Bronchial epithelial cell (primary cell): ENCODE measurements around the gene ZGLP1. TPM values are rescaled to one million over a fixed set of nuclear protein-coding genes. Genes with fewer than 3 reads are reported as not detected.

Experiments
- DNase-seq: peaks from one replicate; pipeline ENCODE4 v3.0.0-alpha.2; 2010; ENCODE audit warnings: low read depth
- FAIRE-seq: peaks from 2 replicates; lab custom pipeline; 2011; peaks lifted over from hg19 to GRCh38; lab: Jason Lieb, UNC
- H3K27me3 ChIP-seq: 2 replicates; pipeline ENCODE4 v1.5.1; 2011; ENCODE audit warnings: low read length; ENCODE audit not compliant: control insufficient read depth, insufficient read depth
- H3K36me3 ChIP-seq: 2 replicates; pipeline ENCODE4 v1.5.1; 2011; ENCODE audit warnings: low read length; ENCODE audit not compliant: control insufficient read depth, insufficient read depth
- H3K4me3 ChIP-seq: 2 replicates; pipeline ENCODE4 v1.5.1; 2011; ENCODE audit warnings: mild to moderate bottlenecking, low read depth, low read length, control low read depth
- CTCF ChIP-seq: IDR thresholded peaks from 2 replicates; pipeline ENCODE4 v1.5.1; 2011; ENCODE audit warnings: mild to moderate bottlenecking, moderate library complexity, low read length, control low read depth, inconsistent platforms; ENCODE audit not compliant: insufficient read depth, severe bottlenecking
- total RNA-seq: library from RNA; depleted of rRNA; stranded (reverse); fragments of >200 nt; gene quantifications from 2 replicates; pipeline ENCODE4 v1.2.1, GENCODE V29; 2014

ZGLP1 gene
- total RNA-seq, 1 donor from 2014 or later = 0.53 TPM

- Histone ChIP-seq H3K27me3 (no peaks in the 10 kb centered on the region), H3K36me3 (no peaks in the 10 kb centered on the region), H3K4me3 (no peak overlapping the region)
- no peak for TF ChIP-seq CTCF
- DNase-seq = no peak
- FAIRE-seq = no peak
These were observed 25.9 kb upstream of the ZGLP1 start for GRCh38 chr19:10335352-10335985.

GRCh38 chr19:10334588-10335351 lies 25.2 kb upstream of the ZGLP1 start:
- no peak for FAIRE-seq
- H3K36me3 ChIP-seq = peaks cover 3% of the 10 kb centered on the region
- DNase-seq = peak; percentile 86
- no peaks in the 10 kb centered on the region for H3K27me3 ChIP-seq
- TF ChIP-seq CTCF = peak; percentile 18
- H3K4me3 ChIP-seq = peak overlapping the region; percentile 93

- FAIRE-seq = no peak
- no peak for DNase-seq
- no peak for TF ChIP-seq CTCF
- H3K27me3 ChIP-seq = no peaks in the 10 kb centered on the region
- peak overlapping the region; percentile 93 for H3K4me3 ChIP-seq
- H3K36me3 ChIP-seq = peaks cover 6% of the 10 kb centered on the region
These were observed 24.4 kb upstream of the ZGLP1 start for GRCh38 chr19:10333758-10334587.

GRCh38 chr19:10332965-10333757 lies 23.5 kb upstream of the ZGLP1 start, which contains the start of gene RAVER1:
TSS of gene RAVER1 (minus strand) at chr19:10333529. CDS start at chr19:10333507, 22 bp downstream.
- FAIRE-seq (no peak), DNase-seq (peak; percentile 87)
- no peaks in the 10 kb centered on the region for H3K27me3 ChIP-seq
- H3K36me3 ChIP-seq = peaks cover 11% of the 10 kb centered on the region
- no peak for TF ChIP-seq CTCF
- H3K4me3 ChIP-seq = peak within 1 kb of the TSS; percentile 93
